ENCODE data around the gene PRKCE. TPM values are rescaled to one million over a fixed set of nuclear protein-coding genes. Genes with fewer than 3 reads are reported as not detected.

Gene PRKCE
- total and polyA plus RNA-seq, 2 of the 8 experiments (the other 6 are each of a cell fraction or from before 2014, with no cell fraction given), result 0.54 to 2.1 TPM

DNA sequence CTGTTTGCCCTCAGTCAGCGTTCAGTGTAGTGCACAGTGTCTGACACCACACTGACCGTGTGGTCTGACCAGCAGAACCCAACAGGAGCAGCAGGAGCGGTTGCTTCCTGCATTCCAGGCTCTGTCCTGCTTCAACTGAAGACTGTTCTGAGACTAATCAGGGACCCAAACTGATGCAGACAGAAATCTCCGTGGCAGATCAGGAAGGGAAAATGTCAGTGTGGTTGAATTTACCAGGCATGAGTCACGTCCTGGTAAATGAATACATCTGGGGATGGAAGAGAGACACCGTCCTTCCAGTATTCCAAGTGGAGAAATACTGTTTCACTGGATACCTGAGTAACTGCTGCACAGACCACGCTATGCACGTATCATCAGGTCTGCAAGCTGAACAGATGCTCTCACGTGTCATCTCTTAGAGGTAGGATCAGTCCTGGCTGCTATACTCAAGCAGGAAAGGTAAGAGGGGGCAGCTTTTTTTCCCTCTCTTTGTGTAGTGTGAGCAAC lies 422.1 kb downstream of the PRKCE start (continued):
- TF ChIP-seq SRF (IDR thresholded peaks at IDR 0.05; ENCODE audit: low read depth, low read length), result no peak
